GM23338 (cell line): ENCODE results near the gene CLDN22. TPM values are rescaled to one million over a fixed set of nuclear protein-coding genes. Genes with fewer than 3 reads are reported as not detected.

Source experiments
- ATAC-seq: fragments of 200-7000 bp; cut with Tn5 transposase; 3 replicates; pipeline ENCODE4 v1.9.1; 2020
- DNase-seq: peaks from one replicate; pipeline ENCODE4 v3.0.0-alpha.2; 2015; ENCODE audit warnings: low spot score
- H2AFZ ChIP-seq: fragments of 200-600 bp; sonication (generic); 2 replicates; pipeline ENCODE4 v1.8.0; 2016; ENCODE audit warnings: antibody characterized with exemption, mild to moderate bottlenecking, moderate library complexity
- H3F3A ChIP-seq: fragments of 200-600 bp; sonication (generic); replicated peaks from 2 replicates; pipeline ENCODE4 v1.8.0; 2017; ENCODE audit warnings: antibody characterized with exemption, mixed run types, low read depth
- H3K27ac ChIP-seq: fragments of 200-600 bp; sonication (generic); 2 replicates; pipeline ENCODE4 v1.6.1; 2016; ENCODE audit warnings: low read depth
- H3K27me3 ChIP-seq: fragments of 200-600 bp; sonication (generic); 2 replicates; pipeline ENCODE4 v1.8.0; 2016; ENCODE audit warnings: mild to moderate bottlenecking, mixed run types, moderate library complexity; ENCODE audit not compliant: insufficient read depth
- H3K36me3 ChIP-seq: fragments of 200-600 bp; sonication (generic); 2 replicates; pipeline ENCODE4 v1.8.0; 2016; ENCODE audit warnings: mild to moderate bottlenecking; ENCODE audit not compliant: insufficient read depth
- H3K4me1 ChIP-seq: fragments of 200-600 bp; sonication (generic); 2 replicates; pipeline ENCODE4 v1.8.0; 2016; ENCODE audit warnings: mild to moderate bottlenecking, moderate library complexity; ENCODE audit not compliant: insufficient read depth
- H3K4me2 ChIP-seq: fragments of 200-600 bp; sonication (generic); 2 replicates; pipeline ENCODE4 v1.7.1; 2017; ENCODE audit warnings: mixed run types
- H3K4me3 ChIP-seq: fragments of 200-600 bp; sonication (generic); 2 replicates; pipeline ENCODE4 v1.6.1; 2016; ENCODE audit warnings: mixed run types
- H3K79me2 ChIP-seq: fragments of 200-600 bp; sonication (generic); replicated peaks from 2 replicates; pipeline ENCODE4 v1.8.0; 2017; ENCODE audit warnings: mild to moderate bottlenecking; ENCODE audit not compliant: insufficient read depth
- H3K9me2 ChIP-seq: fragments of 200-600 bp; sonication (generic); 2 replicates; pipeline ENCODE4 v1.8.0; 2017; ENCODE audit not compliant: insufficient read depth
- H4K20me1 ChIP-seq: fragments of 200-600 bp; sonication (generic); replicated peaks from 2 replicates; pipeline ENCODE4 v1.8.0; 2017; ENCODE audit warnings: mild to moderate bottlenecking; ENCODE audit not compliant: insufficient read depth
- H3K27ac Mint-ChIP-seq: 2 replicates; pipeline ENCODE4 v1.8.0; 2020; ENCODE audit warnings: inconsistent platforms, mild to moderate bottlenecking, moderate library complexity, mixed read lengths
- H3K27me3 Mint-ChIP-seq: 3 replicates; pipeline ENCODE4 v1.8.0; 2022; ENCODE audit warnings: low read depth, mild to moderate bottlenecking, moderate library complexity, mixed read lengths, inconsistent platforms; ENCODE audit not compliant: insufficient read depth, poor library complexity
- H3K36me3 Mint-ChIP-seq: 3 replicates; pipeline ENCODE4 v1.8.0; 2021; ENCODE audit warnings: low read depth, mild to moderate bottlenecking, inconsistent platforms, moderate library complexity, mixed read lengths
- H3K4me1 Mint-ChIP-seq: 3 replicates; pipeline ENCODE4 v1.8.0; 2020; ENCODE audit warnings: mild to moderate bottlenecking, inconsistent platforms, mixed read lengths
- H3K4me3 Mint-ChIP-seq: 3 replicates; pipeline ENCODE4 v1.8.0; 2021; ENCODE audit warnings: moderate library complexity, mild to moderate bottlenecking, inconsistent platforms, mixed read lengths
- H3K9me3 Mint-ChIP-seq: 3 replicates; pipeline ENCODE4 v1.8.0; 2020; ENCODE audit warnings: moderate library complexity, mild to moderate bottlenecking, inconsistent platforms, mixed read lengths
- CREB1 ChIP-seq: fragments of 250-450 bp; sonication (Bioruptor Pico); IDR thresholded peaks from 2 replicates; pipeline ENCODE4 v1.5.0; 2020; ENCODE audit warnings: low read depth, mild to moderate bottlenecking, moderate library complexity
- EZH2 ChIP-seq: fragments of 200-600 bp; sonication (generic); IDR thresholded peaks from one replicate; pipeline ENCODE4 v1.8.0; 2017; ENCODE audit warnings: antibody characterized with exemption, mild to moderate bottlenecking, low read depth; ENCODE audit not compliant: unreplicated experiment
- JUNB ChIP-seq: IDR thresholded peaks from one replicate; pipeline ENCODE4 v1.6.1; 2016; ENCODE audit warnings: antibody characterized with exemption; ENCODE audit not compliant: unreplicated experiment
- NANOG ChIP-seq: IDR thresholded peaks from 2 replicates; pipeline ENCODE4 v1.6.1; 2016; ENCODE audit warnings: antibody characterized with exemption, borderline replicate concordance
- REST ChIP-seq: IDR thresholded peaks from one replicate; pipeline ENCODE4 v1.6.1; 2018; ENCODE audit warnings: antibody characterized with exemption; ENCODE audit not compliant: unreplicated experiment
- ZNF462 ChIP-seq: fragments of 250-450 bp; sonication (Bioruptor Pico); IDR thresholded peaks from 2 replicates; pipeline ENCODE4 v1.5.0; 2020; ENCODE audit warnings: mild to moderate bottlenecking, moderate library complexity
- polyA plus RNA-seq: library from polyadenylated mRNA; unstranded; fragments of >200 nt; fragmentation: Nextera tagmentation; extraction: Ambion mirVana; gene quantifications from 2 replicates; pipeline ENCODE4 v1.2.1, GENCODE V29; 2016
- total RNA-seq: library from RNA; depleted of rRNA; stranded (reverse); fragments of >200 nt; shearing (Covaris generic); gene quantifications from 2 replicates; pipeline ENCODE4 v1.2.3, GENCODE V29; 2014
- TF ChIP-seq, protein P1 (sequence below): IDR thresholded peaks from 2 replicates; pipeline ENCODE4 v1.6.1; 2016; ENCODE audit warnings: antibody characterized with exemption

The CLDN22 gene
- total and polyA plus RNA-seq, 2 experiments from 2014 or later = not detected

- TF ChIP-seq REST (no peak), NANOG (no peak), CREB1 (CRISPR knock-in tag) (no peak)
- TF ChIP-seq, protein P1, sequence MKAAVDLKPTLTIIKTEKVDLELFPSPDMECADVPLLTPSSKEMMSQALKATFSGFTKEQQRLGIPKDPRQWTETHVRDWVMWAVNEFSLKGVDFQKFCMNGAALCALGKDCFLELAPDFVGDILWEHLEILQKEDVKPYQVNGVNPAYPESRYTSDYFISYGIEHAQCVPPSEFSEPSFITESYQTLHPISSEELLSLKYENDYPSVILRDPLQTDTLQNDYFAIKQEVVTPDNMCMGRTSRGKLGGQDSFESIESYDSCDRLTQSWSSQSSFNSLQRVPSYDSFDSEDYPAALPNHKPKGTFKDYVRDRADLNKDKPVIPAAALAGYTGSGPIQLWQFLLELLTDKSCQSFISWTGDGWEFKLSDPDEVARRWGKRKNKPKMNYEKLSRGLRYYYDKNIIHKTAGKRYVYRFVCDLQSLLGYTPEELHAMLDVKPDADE = no peak
Measured at GRCh38 chr4:183328832-183329231, 8.8 kb upstream of the CLDN22 start (continued).

DNA sequence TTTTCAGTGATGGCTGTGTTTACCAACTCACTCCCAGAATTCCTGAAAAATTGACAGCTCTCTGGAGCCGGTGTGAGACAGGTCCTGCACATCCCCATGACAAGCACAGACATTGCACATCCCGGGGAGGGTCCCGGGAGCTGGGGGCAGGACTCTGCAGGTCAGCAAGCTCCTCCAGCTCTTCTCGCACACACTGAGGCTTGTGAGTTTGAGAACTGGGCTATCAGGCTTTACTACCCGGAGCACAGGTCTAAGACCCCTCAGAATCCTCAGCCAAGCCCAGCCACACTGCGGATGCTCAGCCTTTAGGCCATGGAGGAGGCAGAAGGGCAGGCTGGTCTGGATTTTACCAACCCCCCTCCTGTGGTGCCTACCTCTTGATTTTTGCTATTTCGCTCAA is 7.8 kb upstream of the CLDN22 start:
- no peak overlapping the region for H2AFZ ChIP-seq
- H3K27me3 ChIP-seq = no peaks in the 10 kb centered on the region
- no peak overlapping the region for H3K27ac Mint-ChIP-seq
- no peak overlapping the region for H3K27ac ChIP-seq
- H3K36me3 Mint-ChIP-seq = peaks cover 12% of the 10 kb centered on the region; the same call in 2 of the 3 replicates
- no peaks in the 10 kb centered on the region; the same call in 2 of the 3 replicates for H3K4me1 Mint-ChIP-seq
- DNase-seq (no peak), ATAC-seq (no peak)
- no peaks in the 10 kb centered on the region for H3F3A ChIP-seq
- H3K9me3 Mint-ChIP-seq = peaks cover 24% of the 10 kb centered on the region
- H3K4me1 ChIP-seq = no peaks in the 10 kb centered on the region
- H3K9me2 ChIP-seq = no peaks in the 10 kb centered on the region
- TF ChIP-seq JUNB = no peak
- TF ChIP-seq ZNF462 (CRISPR knock-in tag) = no peak
- no peak for TF ChIP-seq REST
- TF ChIP-seq EZH2 = no peak
- no peaks in the 10 kb centered on the region for H3K36me3 ChIP-seq
- H3K27me3 Mint-ChIP-seq = peaks cover 18% of the 10 kb centered on the region
- no peaks in the 10 kb centered on the region for H4K20me1 ChIP-seq
- no peak overlapping the region for H3K4me3 ChIP-seq
- no peak overlapping the region for H3K4me3 Mint-ChIP-seq
- H3K79me2 ChIP-seq = no peaks in the 10 kb centered on the region
- H3K4me2 ChIP-seq = no peak overlapping the region
